OCI-LY1 (cell line): ENCODE results near the gene CHID1.

Experiments used
- H2AFZ ChIP-seq: fragments of 200-600 bp; sonication (generic), shearing (Covaris generic); 2 replicates; pipeline ENCODE4 v1.6.0; 2014; ENCODE audit warnings: antibody characterized with exemption, mild to moderate bottlenecking, low read length
- H3F3A ChIP-seq: fragments of 200-600 bp; sonication (generic), shearing (Covaris generic); 2 replicates; pipeline ENCODE4 v1.6.0; 2014; ENCODE audit warnings: mild to moderate bottlenecking, antibody characterized with exemption, low read length, moderate library complexity; ENCODE audit not compliant: insufficient read depth
- H3K27ac ChIP-seq: fragments of 200-600 bp; sonication (generic); 2 replicates; pipeline ENCODE4 v1.5.1; 2014; ENCODE audit warnings: low read length, mixed run types, mild to moderate bottlenecking, low read depth; ENCODE audit not compliant: poor library complexity, severe bottlenecking
- H3K27me3 ChIP-seq: fragments of 200-600 bp; sonication (generic); 2 replicates; pipeline ENCODE4 v1.6.0; 2014; ENCODE audit warnings: antibody characterized with exemption, mild to moderate bottlenecking, low read length, moderate library complexity; ENCODE audit not compliant: insufficient read depth
- H3K36me3 ChIP-seq: fragments of 200-600 bp; sonication (generic); 2 replicates; pipeline ENCODE4 v1.6.1; 2014; ENCODE audit warnings: mild to moderate bottlenecking, antibody characterized with exemption, low read length, moderate library complexity, mixed read lengths; ENCODE audit not compliant: insufficient read depth
- H3K4me1 ChIP-seq: fragments of 200-600 bp; sonication (generic); 2 replicates; pipeline ENCODE4 v1.5.1; 2014; ENCODE audit warnings: mild to moderate bottlenecking, low read length, moderate library complexity; ENCODE audit not compliant: insufficient read depth, severe bottlenecking
- H3K4me2 ChIP-seq: fragments of 200-600 bp; sonication (generic), shearing (Covaris generic); 2 replicates; pipeline ENCODE4 v1.6.1; 2014; ENCODE audit warnings: low read length
- H3K4me3 ChIP-seq: fragments of 200-600 bp; sonication (generic); 2 replicates; pipeline ENCODE4 v1.5.1; 2014; ENCODE audit warnings: low read length, low read depth, mild to moderate bottlenecking, mixed read lengths; ENCODE audit not compliant: poor library complexity, severe bottlenecking
- H3K79me2 ChIP-seq: fragments of 200-600 bp; shearing (Covaris generic); 2 replicates; pipeline ENCODE4 v1.6.1; 2016; ENCODE audit warnings: mixed run types, low read length, mixed read lengths; ENCODE audit not compliant: insufficient read depth
- H3K9ac ChIP-seq: fragments of 200-600 bp; sonication (generic), shearing (Covaris generic); 2 replicates; pipeline ENCODE4 v1.6.1; 2014; ENCODE audit warnings: mild to moderate bottlenecking, low read length, mixed read lengths
- H3K9me2 ChIP-seq: fragments of 200-600 bp; sonication (generic), shearing (Covaris generic); 2 replicates; pipeline ENCODE4 v1.6.1; 2014; ENCODE audit warnings: low read depth, mild to moderate bottlenecking, low read length, mixed read lengths
- H3K9me3 ChIP-seq: fragments of 200-600 bp; shearing (Covaris generic); 2 replicates; pipeline ENCODE4 v1.6.1; 2014; ENCODE audit warnings: low read length, mixed read lengths
- H4K20me1 ChIP-seq: fragments of 200-600 bp; sonication (generic), shearing (Covaris generic); 2 replicates; pipeline ENCODE4 v1.6.0; 2016; ENCODE audit warnings: mild to moderate bottlenecking, low read length; ENCODE audit not compliant: insufficient read depth
- EZH2 ChIP-seq: fragments of 200-600 bp; sonication (generic), shearing (Covaris generic); IDR thresholded peaks from 2 replicates; pipeline ENCODE4 v1.8.0; 2017; ENCODE audit warnings: borderline replicate concordance, mixed run types, mild to moderate bottlenecking, antibody characterized with exemption, low read length, moderate library complexity, mixed read lengths
- TF ChIP-seq, protein P1 (sequence below): fragments of 200-600 bp; sonication (generic), shearing (Covaris generic); IDR thresholded peaks from 2 replicates; pipeline ENCODE4 v1.5.1; 2017; ENCODE audit warnings: mild to moderate bottlenecking, antibody characterized with exemption, low read length, moderate library complexity, mixed read lengths

CHID1 gene

DNA sequence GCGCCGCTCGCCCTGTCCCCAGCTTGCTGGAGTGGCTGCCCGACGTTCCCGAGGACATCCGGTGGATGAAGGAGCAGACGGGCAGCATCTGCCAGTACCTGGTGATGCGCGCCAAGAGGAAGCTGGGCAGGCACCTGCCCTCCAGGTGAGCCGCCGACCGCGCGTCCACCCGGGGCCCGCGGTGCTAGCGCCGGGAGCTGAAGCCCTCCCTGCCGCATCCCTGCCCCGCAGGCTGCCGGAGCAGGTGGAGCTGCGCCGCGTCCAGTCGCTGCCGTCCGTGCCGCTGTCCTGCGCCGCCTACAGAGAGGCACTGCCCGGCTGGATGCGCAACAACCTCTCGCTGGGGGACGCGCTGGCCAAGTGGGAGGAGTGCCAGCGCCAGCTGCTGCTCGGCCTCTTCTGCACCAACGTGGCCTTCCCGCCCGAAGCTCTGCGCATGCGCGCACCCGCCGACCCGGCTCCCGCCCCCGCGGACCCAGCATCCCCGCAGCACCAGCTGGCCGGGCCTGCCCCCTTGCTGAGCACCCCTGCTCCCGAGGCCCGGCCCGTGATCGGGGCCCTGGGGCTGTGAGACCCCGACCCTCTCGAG lies 86.2 kb downstream of the CHID1 start:
- H3K27ac ChIP-seq, result no peak overlapping the region
- no peaks in the 10 kb centered on the region for H3K79me2 ChIP-seq
- no peak overlapping the region for H3K9ac ChIP-seq
- no peak overlapping the region for H3K4me2 ChIP-seq
- H3F3A ChIP-seq, result no peaks in the 10 kb centered on the region
- H3K4me3 ChIP-seq, result no peak overlapping the region
- peaks cover 14% of the 10 kb centered on the region for H3K36me3 ChIP-seq
- peaks cover 24% of the 10 kb centered on the region for H3K4me1 ChIP-seq
- H3K9me3 ChIP-seq, result no peaks in the 10 kb centered on the region
- no peaks in the 10 kb centered on the region for H3K9me2 ChIP-seq
- no peak overlapping the region for H2AFZ ChIP-seq
- peaks cover 14% of the 10 kb centered on the region for H3K27me3 ChIP-seq
- TF ChIP-seq, protein P1, sequence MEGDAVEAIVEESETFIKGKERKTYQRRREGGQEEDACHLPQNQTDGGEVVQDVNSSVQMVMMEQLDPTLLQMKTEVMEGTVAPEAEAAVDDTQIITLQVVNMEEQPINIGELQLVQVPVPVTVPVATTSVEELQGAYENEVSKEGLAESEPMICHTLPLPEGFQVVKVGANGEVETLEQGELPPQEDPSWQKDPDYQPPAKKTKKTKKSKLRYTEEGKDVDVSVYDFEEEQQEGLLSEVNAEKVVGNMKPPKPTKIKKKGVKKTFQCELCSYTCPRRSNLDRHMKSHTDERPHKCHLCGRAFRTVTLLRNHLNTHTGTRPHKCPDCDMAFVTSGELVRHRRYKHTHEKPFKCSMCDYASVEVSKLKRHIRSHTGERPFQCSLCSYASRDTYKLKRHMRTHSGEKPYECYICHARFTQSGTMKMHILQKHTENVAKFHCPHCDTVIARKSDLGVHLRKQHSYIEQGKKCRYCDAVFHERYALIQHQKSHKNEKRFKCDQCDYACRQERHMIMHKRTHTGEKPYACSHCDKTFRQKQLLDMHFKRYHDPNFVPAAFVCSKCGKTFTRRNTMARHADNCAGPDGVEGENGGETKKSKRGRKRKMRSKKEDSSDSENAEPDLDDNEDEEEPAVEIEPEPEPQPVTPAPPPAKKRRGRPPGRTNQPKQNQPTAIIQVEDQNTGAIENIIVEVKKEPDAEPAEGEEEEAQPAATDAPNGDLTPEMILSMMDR, result no peak
- TF ChIP-seq EZH2, result no peak
- no peaks in the 10 kb centered on the region for H4K20me1 ChIP-seq

- no peak overlapping the region for H3K4me3 ChIP-seq
- peaks cover 24% of the 10 kb centered on the region for H3K4me1 ChIP-seq
- peaks cover 7% of the 10 kb centered on the region for H3K27me3 ChIP-seq
- H3K9ac ChIP-seq, result no peak overlapping the region
- H3F3A ChIP-seq, result no peaks in the 10 kb centered on the region
- H4K20me1 ChIP-seq, result no peaks in the 10 kb centered on the region
- no peak overlapping the region for H3K4me2 ChIP-seq
- H2AFZ ChIP-seq, result no peak overlapping the region
- H3K36me3 ChIP-seq, result peaks cover 14% of the 10 kb centered on the region
- no peaks in the 10 kb centered on the region for H3K9me2 ChIP-seq
- H3K27ac ChIP-seq, result no peak overlapping the region
- no peaks in the 10 kb centered on the region for H3K9me3 ChIP-seq
- no peaks in the 10 kb centered on the region for H3K79me2 ChIP-seq
- TF ChIP-seq EZH2, result no peak
- TF ChIP-seq, protein P1, result no peak
Observed at GRCh38 chr11:823441-824291, 86.9 kb downstream of the CHID1 start.

- no peaks in the 10 kb centered on the region for H3K27me3 ChIP-seq
- H3K9me3 ChIP-seq, result no peaks in the 10 kb centered on the region
- no peak overlapping the region for H3K4me3 ChIP-seq
- H2AFZ ChIP-seq, result no peak overlapping the region
- peaks cover 16% of the 10 kb centered on the region for H3K4me1 ChIP-seq
- peaks cover 14% of the 10 kb centered on the region for H3K36me3 ChIP-seq
- H4K20me1 ChIP-seq, result no peaks in the 10 kb centered on the region
- H3K4me2 ChIP-seq, result no peak overlapping the region
- H3K9me2 ChIP-seq, result no peaks in the 10 kb centered on the region
- no peak overlapping the region for H3K9ac ChIP-seq
- H3K79me2 ChIP-seq, result no peaks in the 10 kb centered on the region
- H3F3A ChIP-seq, result peaks cover 4% of the 10 kb centered on the region; the same call in 1 of the 2 replicates
- no peak overlapping the region for H3K27ac ChIP-seq
- TF ChIP-seq, protein P1, result no peak
- no peak for TF ChIP-seq EZH2
Observed at GRCh38 chr11:821512-822371, 88.9 kb downstream of the CHID1 start.
